Glutamatergic neuron (in vitro differentiated cells): ENCODE data around the gene FBXO31. TPM values are rescaled to one million over a fixed set of nuclear protein-coding genes. Genes with fewer than 3 reads are reported as not detected.
"Not testable (repeated sequence)": the region's sequence is repeated elsewhere in the genome, so short reads cannot be mapped to it uniquely, and the experiment has no call there.

ENCODE experiments used
- DNase-seq: peaks from one replicate; pipeline ENCODE4 v3.0.0; 2022
- H3K27ac Mint-ChIP-seq: one replicate; pipeline ENCODE4 v1.8.0; 2020; ENCODE audit warnings: mild to moderate bottlenecking, mixed read lengths, inconsistent platforms; ENCODE audit not compliant: unreplicated experiment
- H3K27me3 Mint-ChIP-seq: one replicate; pipeline ENCODE4 v1.8.0; 2020; ENCODE audit warnings: mild to moderate bottlenecking, moderate library complexity, mixed read lengths, inconsistent platforms; ENCODE audit not compliant: unreplicated experiment
- H3K36me3 Mint-ChIP-seq: one replicate; pipeline ENCODE4 v1.8.0; 2020; ENCODE audit warnings: mild to moderate bottlenecking, mixed read lengths, inconsistent platforms; ENCODE audit not compliant: unreplicated experiment
- H3K4me1 Mint-ChIP-seq: one replicate; pipeline ENCODE4 v1.8.0; 2020; ENCODE audit warnings: mild to moderate bottlenecking, low read depth, mixed read lengths, inconsistent platforms; ENCODE audit not compliant: unreplicated experiment
- H3K4me3 Mint-ChIP-seq: one replicate; pipeline ENCODE4 v1.8.0; 2020; ENCODE audit warnings: mild to moderate bottlenecking, mixed read lengths, inconsistent platforms; ENCODE audit not compliant: unreplicated experiment
- H3K9me3 Mint-ChIP-seq: one replicate; pipeline ENCODE4 v1.8.0; 2020; ENCODE audit warnings: mild to moderate bottlenecking, moderate library complexity, mixed read lengths, inconsistent platforms; ENCODE audit not compliant: unreplicated experiment
- total RNA-seq: library from RNA; stranded (reverse); fragmentation: NEBNext Ultra II Directional; extraction: Animal tissue kit (Norgen Biotek cat#: 25700); gene quantifications from one replicate; pipeline ENCODE4 v1.2.1, GENCODE V29; 2021; ENCODE audit not compliant: unreplicated experiment
- TF ChIP-seq, protein P1 (sequence below): fragments of 200-600 bp; sonication (generic); IDR thresholded peaks from one replicate; pipeline ENCODE4 v1.5.0; 2021; ENCODE audit not compliant: partially characterized antibody, unreplicated experiment

The FBXO31 gene
- total RNA-seq, 1 donor from 2014 or later: 66.7 TPM

DNA sequence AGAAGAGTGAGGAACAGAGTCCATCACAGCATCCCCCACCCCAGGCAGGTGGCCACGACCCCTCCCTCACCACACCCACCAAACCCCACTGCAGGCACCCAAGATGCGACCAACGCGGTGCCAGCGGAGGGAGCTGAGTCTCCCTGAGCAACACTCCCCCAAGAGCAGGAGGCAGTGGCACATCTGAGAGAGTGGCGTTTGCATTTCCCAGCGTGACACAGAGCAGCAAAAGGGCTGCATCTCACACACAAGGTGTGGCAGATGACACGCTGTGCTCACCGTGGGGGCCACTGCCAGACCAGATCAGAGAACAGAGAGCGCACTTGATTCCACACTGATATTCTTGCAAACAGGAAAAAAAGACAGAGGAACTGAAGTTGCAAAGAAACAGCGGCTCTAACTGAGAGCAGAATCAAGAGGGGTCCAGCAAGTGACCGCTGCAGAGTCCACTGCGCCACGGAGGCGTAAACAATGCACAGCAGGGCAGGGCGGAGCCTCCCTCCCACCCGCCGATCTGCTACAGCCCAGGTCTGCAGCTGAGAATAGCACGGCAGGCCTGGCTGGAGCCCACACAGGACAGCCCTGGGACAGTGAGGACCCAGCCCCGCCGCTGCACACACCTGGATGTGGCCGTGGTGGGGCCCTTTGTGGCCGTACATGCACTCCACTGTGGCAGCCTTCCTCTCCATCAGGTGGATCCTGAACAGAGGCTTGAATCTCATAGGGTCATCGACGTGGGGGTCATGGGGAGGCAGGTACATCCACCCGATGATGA is 40.4 kb downstream of the FBXO31 start:
- H3K27ac Mint-ChIP-seq: peak overlapping the region; percentile 17
- H3K27me3 Mint-ChIP-seq: peaks cover 4% of the 10 kb centered on the region
- peaks cover 17% of the 10 kb centered on the region for H3K4me1 Mint-ChIP-seq
- peaks cover 4% of the 10 kb centered on the region for H3K36me3 Mint-ChIP-seq
- TF ChIP-seq, protein P1, sequence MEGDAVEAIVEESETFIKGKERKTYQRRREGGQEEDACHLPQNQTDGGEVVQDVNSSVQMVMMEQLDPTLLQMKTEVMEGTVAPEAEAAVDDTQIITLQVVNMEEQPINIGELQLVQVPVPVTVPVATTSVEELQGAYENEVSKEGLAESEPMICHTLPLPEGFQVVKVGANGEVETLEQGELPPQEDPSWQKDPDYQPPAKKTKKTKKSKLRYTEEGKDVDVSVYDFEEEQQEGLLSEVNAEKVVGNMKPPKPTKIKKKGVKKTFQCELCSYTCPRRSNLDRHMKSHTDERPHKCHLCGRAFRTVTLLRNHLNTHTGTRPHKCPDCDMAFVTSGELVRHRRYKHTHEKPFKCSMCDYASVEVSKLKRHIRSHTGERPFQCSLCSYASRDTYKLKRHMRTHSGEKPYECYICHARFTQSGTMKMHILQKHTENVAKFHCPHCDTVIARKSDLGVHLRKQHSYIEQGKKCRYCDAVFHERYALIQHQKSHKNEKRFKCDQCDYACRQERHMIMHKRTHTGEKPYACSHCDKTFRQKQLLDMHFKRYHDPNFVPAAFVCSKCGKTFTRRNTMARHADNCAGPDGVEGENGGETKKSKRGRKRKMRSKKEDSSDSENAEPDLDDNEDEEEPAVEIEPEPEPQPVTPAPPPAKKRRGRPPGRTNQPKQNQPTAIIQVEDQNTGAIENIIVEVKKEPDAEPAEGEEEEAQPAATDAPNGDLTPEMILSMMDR: no peak
- peak overlapping the region; percentile 46 for H3K4me3 Mint-ChIP-seq
- no peak for DNase-seq
- H3K9me3 Mint-ChIP-seq: peaks cover 5% of the 10 kb centered on the region

DNA sequence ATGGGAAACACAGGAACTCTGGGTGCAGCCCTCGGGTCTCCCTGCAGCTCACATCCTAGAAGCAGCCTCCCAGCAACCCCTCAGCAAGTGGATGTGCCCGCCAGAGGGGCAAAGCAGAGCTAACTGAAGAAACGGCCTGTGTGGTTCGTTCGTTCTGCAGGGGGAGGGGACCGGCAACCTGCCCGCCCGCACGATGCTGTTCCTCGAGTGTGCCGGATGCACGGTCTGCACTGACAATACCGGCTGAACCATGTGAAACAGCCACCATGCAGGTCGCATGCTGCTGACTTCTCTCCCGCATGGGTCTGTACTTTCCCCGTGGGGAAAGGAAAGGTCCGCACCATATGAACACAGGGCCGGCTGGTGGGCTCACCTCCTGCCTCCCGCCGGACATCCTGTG is 41.1 kb downstream of the FBXO31 start:
- no peak overlapping the region for H3K27ac Mint-ChIP-seq
- no peak overlapping the region for H3K4me3 Mint-ChIP-seq
- H3K36me3 Mint-ChIP-seq: peaks cover 9% of the 10 kb centered on the region
- H3K4me1 Mint-ChIP-seq: peaks cover 17% of the 10 kb centered on the region
- H3K9me3 Mint-ChIP-seq: peaks cover 5% of the 10 kb centered on the region
- DNase-seq: no peak
- H3K27me3 Mint-ChIP-seq: peaks cover 4% of the 10 kb centered on the region
- TF ChIP-seq, protein P1: no peak

DNA sequence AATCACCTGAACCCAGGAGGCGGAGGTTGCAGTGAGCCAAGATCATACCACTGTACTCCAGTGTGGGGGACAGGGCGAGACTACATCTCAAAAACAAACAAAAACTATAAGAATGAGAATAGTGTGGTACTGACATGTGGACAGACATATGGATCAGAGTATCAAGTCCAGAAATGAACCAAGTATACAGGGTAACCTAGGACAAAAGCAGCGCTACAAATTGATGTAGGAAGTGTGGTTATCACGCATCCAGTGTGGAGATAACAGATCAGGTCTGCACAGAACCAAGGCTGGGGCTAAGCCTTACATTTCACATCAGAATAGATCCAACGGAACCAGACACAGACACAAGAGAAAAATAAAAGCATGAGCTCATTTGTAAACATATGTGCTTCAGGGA is 43.4 kb downstream of the FBXO31 start:
- H3K36me3 Mint-ChIP-seq: peaks cover 9% of the 10 kb centered on the region
- peaks cover 10% of the 10 kb centered on the region for H3K27me3 Mint-ChIP-seq
- peak overlapping the region; percentile 64 for H3K27ac Mint-ChIP-seq
- no peak overlapping the region for H3K4me3 Mint-ChIP-seq
- no peak for DNase-seq
- TF ChIP-seq, protein P1: no peak
- H3K4me1 Mint-ChIP-seq: peaks cover 14% of the 10 kb centered on the region
- H3K9me3 Mint-ChIP-seq: peaks cover 5% of the 10 kb centered on the region

DNA sequence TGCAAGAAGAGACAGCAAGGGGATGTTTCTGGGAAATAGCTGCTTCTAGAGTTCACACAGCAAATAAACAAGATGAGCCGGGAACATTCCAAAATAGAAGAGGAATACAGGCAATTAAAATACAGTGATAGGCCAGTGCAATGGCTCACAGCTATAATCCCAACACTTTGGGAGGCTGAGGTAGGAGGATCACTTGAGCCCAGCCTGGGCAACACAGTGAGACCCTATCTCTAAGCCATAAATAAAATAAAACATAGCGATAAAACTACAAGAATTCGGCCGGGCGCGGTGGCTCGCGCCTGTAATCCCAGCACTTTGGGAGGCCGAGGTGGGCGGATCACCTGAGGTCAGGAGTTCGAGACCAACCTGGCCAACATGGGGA is 43.9 kb downstream of the FBXO31 start:
- not testable (repeated sequence) for H3K27me3 Mint-ChIP-seq, DNase-seq, H3K27ac Mint-ChIP-seq, H3K36me3 Mint-ChIP-seq, H3K9me3 Mint-ChIP-seq, H3K4me3 Mint-ChIP-seq
- H3K4me1 Mint-ChIP-seq: peaks cover 14% of the 10 kb centered on the region

DNA sequence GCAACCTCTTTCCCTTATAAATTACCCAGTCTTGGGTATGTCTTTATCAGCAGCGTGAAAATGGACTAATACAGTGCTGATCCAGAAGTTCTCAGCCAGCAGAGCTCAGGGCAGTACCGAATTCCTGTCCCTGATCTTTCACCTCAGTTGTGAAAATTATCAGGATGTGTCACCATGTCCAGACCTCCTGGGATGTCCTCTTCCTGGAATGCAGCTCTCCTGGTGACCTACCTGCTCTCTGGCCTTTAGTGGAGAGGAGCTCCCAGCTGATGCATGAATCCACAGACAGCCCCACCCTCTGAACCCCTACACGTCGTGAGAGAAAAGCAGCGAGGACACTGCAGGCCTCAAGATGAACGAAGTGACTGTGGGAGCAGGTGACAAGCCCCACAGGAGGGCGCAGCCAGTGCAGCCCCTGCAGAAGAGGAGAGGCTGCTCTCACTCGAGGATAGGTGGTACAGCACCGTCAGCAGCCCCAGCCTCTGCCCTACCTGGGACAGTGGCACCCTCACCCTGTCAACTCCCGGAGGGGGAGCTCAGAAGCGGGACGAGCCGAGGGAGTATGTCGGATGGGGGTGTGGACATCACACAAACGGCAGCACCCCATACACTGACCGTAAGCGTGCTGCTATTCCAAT is 44.4 kb downstream of the FBXO31 start:
- peaks cover 9% of the 10 kb centered on the region for H3K36me3 Mint-ChIP-seq
- H3K27me3 Mint-ChIP-seq: peaks cover 10% of the 10 kb centered on the region
- H3K27ac Mint-ChIP-seq: no peak overlapping the region
- no peak for DNase-seq
- H3K4me3 Mint-ChIP-seq: no peak overlapping the region
- peaks cover 12% of the 10 kb centered on the region for H3K4me1 Mint-ChIP-seq
- TF ChIP-seq, protein P1: no peak
- H3K9me3 Mint-ChIP-seq: peaks cover 6% of the 10 kb centered on the region
